Endothelial cell (in vitro differentiated cells): ENCODE measurements around the gene VSIR. TPM values are rescaled to one million over a fixed set of nuclear protein-coding genes. Genes with fewer than 3 reads are reported as not detected.

Experiments used
- DNase-seq: peaks from one replicate; pipeline ENCODE4 v3.0.0; 2021; ENCODE audit warnings: low spot score
- H3K27ac Mint-ChIP-seq: one replicate; pipeline ENCODE4 v1.8.0; 2021; ENCODE audit warnings: mixed read lengths, inconsistent platforms; ENCODE audit not compliant: unreplicated experiment
- H3K27me3 Mint-ChIP-seq: one replicate; pipeline ENCODE4 v1.8.0; 2021; ENCODE audit warnings: mild to moderate bottlenecking, moderate library complexity, mixed read lengths, inconsistent platforms; ENCODE audit not compliant: unreplicated experiment
- H3K36me3 Mint-ChIP-seq: one replicate; pipeline ENCODE4 v1.8.0; 2021; ENCODE audit warnings: mild to moderate bottlenecking, low read depth, mixed read lengths, inconsistent platforms; ENCODE audit not compliant: unreplicated experiment
- H3K4me1 Mint-ChIP-seq: one replicate; pipeline ENCODE4 v1.8.0; 2021; ENCODE audit warnings: mild to moderate bottlenecking, mixed read lengths, inconsistent platforms; ENCODE audit not compliant: unreplicated experiment
- H3K4me3 Mint-ChIP-seq: one replicate; pipeline ENCODE4 v1.8.0; 2021; ENCODE audit warnings: mild to moderate bottlenecking, mixed read lengths, inconsistent platforms; ENCODE audit not compliant: unreplicated experiment
- H3K9me3 Mint-ChIP-seq: one replicate; pipeline ENCODE4 v1.8.0; 2021; ENCODE audit warnings: mixed read lengths, inconsistent platforms; ENCODE audit not compliant: unreplicated experiment
- total RNA-seq: library from RNA; stranded (reverse); fragmentation: NEBNext Ultra II Directional; extraction: Animal tissue kit (Norgen Biotek cat#: 25700); gene quantifications from one replicate; pipeline ENCODE4 v1.2.1, GENCODE V29; 2021; ENCODE audit not compliant: unreplicated experiment
- TF ChIP-seq, protein P1 (sequence below): fragments of 200-600 bp; sonication (generic); IDR thresholded peaks from one replicate; pipeline ENCODE4 v1.5.0; 2021; ENCODE audit warnings: antibody characterized with exemption; ENCODE audit not compliant: unreplicated experiment

The VSIR gene
- total RNA-seq, 1 donor from 2014 or later: 86.1 TPM

DNA sequence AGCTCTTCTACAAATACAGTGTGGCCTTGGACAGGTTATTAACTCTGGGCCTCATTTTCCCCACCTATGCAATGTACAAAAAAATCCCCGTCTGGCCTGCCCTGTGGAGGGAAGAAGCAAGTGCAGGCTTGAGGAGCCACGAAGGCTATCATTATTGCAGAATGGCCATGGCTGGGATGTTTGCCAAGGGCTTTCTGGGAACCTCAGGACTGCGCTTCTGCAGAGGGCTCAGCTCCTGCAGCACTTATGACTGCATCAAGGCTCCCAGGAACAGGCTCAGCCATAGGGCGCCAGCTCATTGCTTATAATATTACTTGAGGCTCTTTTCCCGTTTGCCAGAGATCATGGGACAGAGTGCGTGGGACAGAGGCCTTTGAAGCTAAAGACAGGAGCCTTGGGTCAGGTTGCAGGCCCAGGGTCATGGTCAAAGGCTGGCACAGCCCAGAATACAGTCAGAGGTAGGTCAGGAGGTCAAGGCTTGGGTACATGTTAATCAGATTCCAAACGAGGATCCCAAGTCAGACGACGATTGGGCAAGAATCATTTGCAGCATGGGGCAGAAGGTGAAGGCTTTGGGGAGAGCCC, 33.2 kb downstream of the VSIR start:
- TF ChIP-seq, protein P1, sequence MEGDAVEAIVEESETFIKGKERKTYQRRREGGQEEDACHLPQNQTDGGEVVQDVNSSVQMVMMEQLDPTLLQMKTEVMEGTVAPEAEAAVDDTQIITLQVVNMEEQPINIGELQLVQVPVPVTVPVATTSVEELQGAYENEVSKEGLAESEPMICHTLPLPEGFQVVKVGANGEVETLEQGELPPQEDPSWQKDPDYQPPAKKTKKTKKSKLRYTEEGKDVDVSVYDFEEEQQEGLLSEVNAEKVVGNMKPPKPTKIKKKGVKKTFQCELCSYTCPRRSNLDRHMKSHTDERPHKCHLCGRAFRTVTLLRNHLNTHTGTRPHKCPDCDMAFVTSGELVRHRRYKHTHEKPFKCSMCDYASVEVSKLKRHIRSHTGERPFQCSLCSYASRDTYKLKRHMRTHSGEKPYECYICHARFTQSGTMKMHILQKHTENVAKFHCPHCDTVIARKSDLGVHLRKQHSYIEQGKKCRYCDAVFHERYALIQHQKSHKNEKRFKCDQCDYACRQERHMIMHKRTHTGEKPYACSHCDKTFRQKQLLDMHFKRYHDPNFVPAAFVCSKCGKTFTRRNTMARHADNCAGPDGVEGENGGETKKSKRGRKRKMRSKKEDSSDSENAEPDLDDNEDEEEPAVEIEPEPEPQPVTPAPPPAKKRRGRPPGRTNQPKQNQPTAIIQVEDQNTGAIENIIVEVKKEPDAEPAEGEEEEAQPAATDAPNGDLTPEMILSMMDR: no peak
- no peaks in the 10 kb centered on the region for H3K36me3 Mint-ChIP-seq
- no peak overlapping the region for H3K4me3 Mint-ChIP-seq

DNA sequence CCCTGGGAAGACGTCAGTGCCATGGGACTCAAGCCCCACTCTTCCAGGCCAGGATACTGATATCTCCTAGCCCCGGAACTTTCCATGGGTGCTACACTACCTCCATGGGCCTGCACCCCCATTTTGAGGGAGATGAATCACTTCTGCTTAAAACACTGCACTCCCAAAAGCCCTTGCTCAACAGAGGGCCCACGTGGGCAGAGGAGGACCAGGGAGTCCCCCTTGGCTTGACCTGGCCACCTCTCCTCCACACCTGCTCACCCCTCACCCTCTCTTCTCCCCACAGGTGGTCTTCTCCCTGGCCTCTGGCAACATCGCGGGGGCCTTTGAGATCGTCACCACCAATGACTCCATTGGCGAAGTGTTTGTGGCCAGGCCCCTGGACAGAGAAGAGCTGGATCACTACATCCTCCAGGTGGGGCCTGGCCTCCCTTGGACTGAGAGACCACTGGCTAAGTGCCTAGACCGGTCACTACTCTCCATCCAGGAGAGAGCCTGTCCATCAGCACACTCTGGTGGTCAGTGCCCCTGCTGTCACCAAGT, 33.9 kb downstream of the VSIR start:
- Mint-ChIP-seq H3K4me1 (peaks cover 12% of the 10 kb centered on the region), H3K9me3 (no peaks in the 10 kb centered on the region), H3K27me3 (no peaks in the 10 kb centered on the region), H3K27ac (no peak overlapping the region), H3K36me3 (no peaks in the 10 kb centered on the region), H3K4me3 (no peak overlapping the region)
- TF ChIP-seq, protein P1: no peak
- DNase-seq: no peak

More for the DNA sequence above, 33.2 kb downstream of the VSIR start:
- Mint-ChIP-seq H3K4me1 (peaks cover 15% of the 10 kb centered on the region), H3K27me3 (no peaks in the 10 kb centered on the region), H3K9me3 (no peaks in the 10 kb centered on the region), H3K27ac (no peak overlapping the region)
- no peak for DNase-seq

DNA sequence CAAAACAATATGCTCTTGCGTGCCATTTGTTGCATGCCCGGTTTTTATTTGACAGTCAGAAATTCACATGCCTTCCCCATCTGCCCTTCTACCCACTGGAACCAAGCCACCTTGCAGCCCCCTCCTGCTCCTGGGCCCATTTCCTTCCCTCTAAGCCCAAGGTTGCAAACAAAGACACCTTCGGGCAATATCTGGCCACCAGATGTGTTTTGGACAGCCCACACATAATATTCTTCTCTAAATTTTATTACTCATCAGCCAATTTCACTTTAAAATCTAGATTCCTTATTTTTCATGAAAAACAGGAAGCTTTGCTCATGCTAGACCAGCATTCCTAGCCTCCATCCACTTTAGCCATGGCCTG, 35.5 kb downstream of the VSIR start:
- TF ChIP-seq, protein P1: no peak
- Mint-ChIP-seq H3K27ac (no peak overlapping the region), H3K9me3 (no peaks in the 10 kb centered on the region), H3K4me1 (peaks cover 16% of the 10 kb centered on the region), H3K27me3 (peaks cover 3% of the 10 kb centered on the region), H3K36me3 (no peaks in the 10 kb centered on the region), H3K4me3 (peak overlapping the region; percentile 9)
- no peak for DNase-seq

DNA sequence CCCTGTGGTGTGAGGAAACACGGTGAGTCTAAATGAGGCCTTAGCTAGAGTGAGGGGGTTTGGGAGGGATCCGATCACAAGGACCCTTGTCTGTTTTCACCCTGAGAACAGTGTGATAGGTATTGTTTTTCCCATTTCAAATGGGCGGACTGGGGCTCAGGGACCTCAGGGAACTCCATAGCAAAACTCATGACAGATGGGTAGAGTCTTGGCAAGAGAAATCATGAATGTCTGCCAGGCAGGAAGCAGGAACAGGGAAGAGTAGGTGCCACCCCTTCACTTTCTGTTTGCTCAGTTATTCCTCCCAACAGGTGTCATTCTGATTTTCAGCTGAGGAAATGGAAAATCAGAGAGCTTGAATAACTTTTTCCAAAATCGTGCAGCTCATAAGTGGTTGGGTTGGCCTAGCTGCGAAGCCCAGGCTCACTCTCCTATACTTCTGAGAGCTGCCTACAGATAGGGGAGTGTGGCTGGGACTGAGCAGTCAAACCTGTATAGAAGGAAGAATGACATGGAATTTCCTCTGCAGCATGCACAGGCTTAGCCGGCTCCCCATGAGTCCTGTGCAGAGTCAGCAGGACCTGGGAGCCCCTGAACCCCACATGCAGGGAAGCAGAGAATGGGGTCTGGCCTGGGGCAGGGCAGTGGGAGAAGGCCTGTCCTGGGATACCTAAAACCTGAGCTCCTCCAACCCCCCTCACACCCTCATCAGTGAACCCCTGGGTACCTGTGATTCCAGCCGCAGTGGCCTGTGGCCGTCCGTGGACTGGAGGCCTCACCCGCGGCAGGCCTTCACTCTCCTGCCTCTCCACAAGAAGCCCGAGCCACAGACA, 36.1 kb downstream of the VSIR start:
- H3K9me3 Mint-ChIP-seq: no peaks in the 10 kb centered on the region
- H3K4me3 Mint-ChIP-seq: no peak overlapping the region
- no peak overlapping the region for H3K27ac Mint-ChIP-seq
- H3K27me3 Mint-ChIP-seq: peaks cover 3% of the 10 kb centered on the region
- peaks cover 16% of the 10 kb centered on the region for H3K4me1 Mint-ChIP-seq
- TF ChIP-seq, protein P1: no peak
- no peak for DNase-seq
- no peaks in the 10 kb centered on the region for H3K36me3 Mint-ChIP-seq

DNA sequence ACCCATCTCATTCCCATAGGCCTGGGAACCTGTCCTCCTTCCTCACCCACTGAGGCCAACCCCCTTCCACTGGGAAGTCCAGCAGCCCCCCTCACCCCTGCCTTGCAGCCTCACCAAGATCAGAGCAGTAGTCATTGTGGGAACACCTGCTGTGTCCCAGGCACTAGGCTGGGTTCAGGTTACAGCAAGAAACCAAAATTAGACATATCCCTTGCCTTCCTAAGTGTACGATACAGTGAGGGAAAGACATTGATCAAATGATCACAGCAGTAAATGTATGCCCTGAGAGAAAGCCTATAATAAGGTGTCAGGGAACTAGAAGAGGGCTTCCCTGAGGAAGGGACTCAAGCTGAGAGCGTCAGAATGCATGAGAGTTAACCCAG, 36.8 kb downstream of the VSIR start:
- H3K4me3 Mint-ChIP-seq: no peak overlapping the region
- H3K27me3 Mint-ChIP-seq: peaks cover 3% of the 10 kb centered on the region
- no peaks in the 10 kb centered on the region for H3K36me3 Mint-ChIP-seq
- no peaks in the 10 kb centered on the region for H3K9me3 Mint-ChIP-seq
- no peak for DNase-seq
- H3K4me1 Mint-ChIP-seq: peaks cover 16% of the 10 kb centered on the region
- TF ChIP-seq, protein P1: no peak
- no peak overlapping the region for H3K27ac Mint-ChIP-seq
